ENCODE results near the gene LGI1. TPM values are rescaled to one million over a fixed set of nuclear protein-coding genes. Genes with fewer than 3 reads are reported as not detected.

Gene LGI1
- polyA plus RNA-seq, 1 donor (not counting 4 experiments of a cell fraction or from before 2014, with no cell fraction given) = not detected

DNA sequence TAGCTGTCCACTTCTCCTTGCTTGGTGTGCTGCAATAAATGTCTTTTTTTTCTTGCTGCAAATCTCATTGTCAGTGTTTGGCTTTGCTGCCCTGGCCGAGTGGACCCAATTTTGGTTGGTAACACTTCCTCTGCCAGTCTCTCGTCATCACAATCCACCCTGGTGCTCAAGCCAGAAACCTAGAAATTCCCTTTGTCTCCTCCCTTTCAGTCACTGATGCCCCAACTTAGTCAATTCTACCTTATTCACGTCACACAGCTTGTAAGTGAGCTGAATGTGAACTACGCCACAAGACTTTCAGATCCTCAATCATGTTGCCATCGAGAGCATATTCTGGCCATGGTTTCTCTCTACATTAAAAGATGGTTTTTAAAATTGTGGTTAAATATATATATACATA is 42.4 kb upstream of the LGI1 start:
- no peak overlapping the region for H3K4me3 ChIP-seq (ENCODE audit: control insufficient read depth in 2 of 3, extremely low read depth in 1 of 3, insufficient read depth in 2 of 3, low read depth in 1 of 3, low read length in 3 of 3)
- no peaks in the 10 kb centered on the region for H3K4me1 ChIP-seq (ENCODE audit: control insufficient read depth, extremely low read depth, insufficient read depth, low read length)
- H3K9me1 ChIP-seq (ENCODE audit: control insufficient read depth, extremely low read depth, insufficient read depth, low read length) = no peaks in the 10 kb centered on the region
- H3K36me3 ChIP-seq (ENCODE audit: control insufficient read depth in 2 of 2, extremely low read depth in 1 of 2, insufficient read depth in 2 of 2, low read length in 2 of 2) = no peaks in the 10 kb centered on the region
- no peak overlapping the region for H3K9ac ChIP-seq (ENCODE audit: control insufficient read depth, extremely low read depth, insufficient read depth, low read length)
- H3K79me2 ChIP-seq (ENCODE audit: control insufficient read depth, insufficient read depth, low read length) = no peaks in the 10 kb centered on the region
- FAIRE-seq (no peak), DNase-seq (ENCODE audit: low read depth, low spot score) (no peak)
- no peak overlapping the region for H3K27ac ChIP-seq (ENCODE audit: control insufficient read depth, insufficient read depth, low read length)
- no peak overlapping the region for H2AFZ ChIP-seq (ENCODE audit: control insufficient read depth, low read length)
- dilution Hi-C loops (cut with MboI; ENCODE audit: extremely low pct_ligation_motif_present, low sequenced_read_pairs) = no loop called here
- H3K9me3 ChIP-seq (ENCODE audit: control insufficient read depth, low read depth, low read length) = no peaks in the 10 kb centered on the region
- H3K27me3 ChIP-seq (ENCODE audit: control insufficient read depth, extremely low read depth, insufficient read depth, low read length) = no peaks in the 10 kb centered on the region
- no peak overlapping the region for H3K4me2 ChIP-seq (ENCODE audit: control insufficient read depth, extremely low read depth, insufficient read depth, low read depth, low read length)
- H4K20me1 ChIP-seq (ENCODE audit: control insufficient read depth, extremely low read depth, insufficient read depth, low read length) = no peaks in the 10 kb centered on the region
- TF ChIP-seq EZH2 (IDR thresholded peaks at IDR 0.05; ENCODE audit: low read length) = no peak
- TF ChIP-seq, protein P1, sequence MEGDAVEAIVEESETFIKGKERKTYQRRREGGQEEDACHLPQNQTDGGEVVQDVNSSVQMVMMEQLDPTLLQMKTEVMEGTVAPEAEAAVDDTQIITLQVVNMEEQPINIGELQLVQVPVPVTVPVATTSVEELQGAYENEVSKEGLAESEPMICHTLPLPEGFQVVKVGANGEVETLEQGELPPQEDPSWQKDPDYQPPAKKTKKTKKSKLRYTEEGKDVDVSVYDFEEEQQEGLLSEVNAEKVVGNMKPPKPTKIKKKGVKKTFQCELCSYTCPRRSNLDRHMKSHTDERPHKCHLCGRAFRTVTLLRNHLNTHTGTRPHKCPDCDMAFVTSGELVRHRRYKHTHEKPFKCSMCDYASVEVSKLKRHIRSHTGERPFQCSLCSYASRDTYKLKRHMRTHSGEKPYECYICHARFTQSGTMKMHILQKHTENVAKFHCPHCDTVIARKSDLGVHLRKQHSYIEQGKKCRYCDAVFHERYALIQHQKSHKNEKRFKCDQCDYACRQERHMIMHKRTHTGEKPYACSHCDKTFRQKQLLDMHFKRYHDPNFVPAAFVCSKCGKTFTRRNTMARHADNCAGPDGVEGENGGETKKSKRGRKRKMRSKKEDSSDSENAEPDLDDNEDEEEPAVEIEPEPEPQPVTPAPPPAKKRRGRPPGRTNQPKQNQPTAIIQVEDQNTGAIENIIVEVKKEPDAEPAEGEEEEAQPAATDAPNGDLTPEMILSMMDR (optimal IDR thresholded peaks at IDR 0.05 in 1 of 3, IDR thresholded peaks at IDR 0.05 in 1 of 3, conservative IDR thresholded peaks at IDR 0.05 in 1 of 3; ENCODE audit: extremely low read depth in 1 of 3, insufficient read depth in 2 of 3, low read length in 3 of 3) = no peak

DNA sequence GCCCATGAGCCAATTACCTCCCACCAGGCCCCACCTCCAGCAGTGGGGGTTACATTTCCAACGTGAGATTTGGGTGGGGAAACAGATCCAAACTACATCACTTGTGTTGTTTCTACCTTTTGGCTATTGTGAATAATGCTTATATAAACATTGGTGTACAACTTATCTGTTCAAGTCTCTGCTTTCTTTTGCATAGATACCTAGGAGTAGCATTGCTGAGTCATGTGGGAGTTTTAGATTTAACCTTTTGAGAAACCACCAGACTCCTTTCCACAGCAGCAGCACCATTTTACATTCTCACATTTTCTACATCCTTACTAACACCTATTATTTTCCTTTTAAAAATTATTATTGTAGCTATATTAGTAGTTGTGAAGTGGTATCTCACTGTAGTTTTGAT is 41.0 kb upstream of the LGI1 start:
- dilution Hi-C loops (cut with MboI; ENCODE audit: extremely low pct_ligation_motif_present, low sequenced_read_pairs) = no loop called here
- Histone ChIP-seq H3K9me1 (ENCODE audit: control insufficient read depth, extremely low read depth, insufficient read depth, low read length) (no peaks in the 10 kb centered on the region), H4K20me1 (ENCODE audit: control insufficient read depth, extremely low read depth, insufficient read depth, low read length) (no peaks in the 10 kb centered on the region), H3K9ac (ENCODE audit: control insufficient read depth, extremely low read depth, insufficient read depth, low read length) (no peak overlapping the region), H2AFZ (ENCODE audit: control insufficient read depth, low read length) (no peak overlapping the region), H3K4me1 (ENCODE audit: control insufficient read depth, extremely low read depth, insufficient read depth, low read length) (no peaks in the 10 kb centered on the region), H3K4me3 (ENCODE audit: control insufficient read depth in 2 of 3, extremely low read depth in 1 of 3, insufficient read depth in 2 of 3, low read depth in 1 of 3, low read length in 3 of 3) (no peak overlapping the region), H3K36me3 (ENCODE audit: control insufficient read depth in 2 of 2, extremely low read depth in 1 of 2, insufficient read depth in 2 of 2, low read length in 2 of 2) (no peaks in the 10 kb centered on the region), H3K27ac (ENCODE audit: control insufficient read depth, insufficient read depth, low read length) (no peak overlapping the region), H3K4me2 (ENCODE audit: control insufficient read depth, extremely low read depth, insufficient read depth, low read depth, low read length) (no peak overlapping the region), H3K79me2 (ENCODE audit: control insufficient read depth, insufficient read depth, low read length) (no peaks in the 10 kb centered on the region), H3K27me3 (ENCODE audit: control insufficient read depth, extremely low read depth, insufficient read depth, low read length) (no peaks in the 10 kb centered on the region), H3K9me3 (ENCODE audit: control insufficient read depth, low read depth, low read length) (no peaks in the 10 kb centered on the region)
- no peak for DNase-seq (ENCODE audit: low read depth, low spot score)
- TF ChIP-seq EZH2 (IDR thresholded peaks at IDR 0.05; ENCODE audit: low read length) = no peak
- TF ChIP-seq, protein P1 (optimal IDR thresholded peaks at IDR 0.05 in 1 of 3, IDR thresholded peaks at IDR 0.05 in 1 of 3, conservative IDR thresholded peaks at IDR 0.05 in 1 of 3; ENCODE audit: extremely low read depth in 1 of 3, insufficient read depth in 2 of 3, low read length in 3 of 3) = no peak
- no peak for FAIRE-seq

Data from keratinocyte (primary cell).